HEK293T (cell line): ENCODE measurements around the gene STXBP6.
"Not testable (repeated sequence)": the region's sequence is repeated elsewhere in the genome, so short reads cannot be mapped to it uniquely, and the experiment has no call there.

Experiments used
- CTCF ChIA-PET: fragments of 350-600 bp; formaldehyde crosslinking; extraction: SDS; loops from one replicate; lab custom pipeline; 2021; ENCODE audit warnings: antibody characterized with exemption, inconsistent platforms; lab: Yijun Ruan, JAX
- POLR2A ChIA-PET: fragments of 350-600 bp; formaldehyde crosslinking; extraction: SDS; loops from one replicate; lab custom pipeline; 2020; ENCODE audit warnings: antibody characterized with exemption, inconsistent platforms; lab: Yijun Ruan, JAX
- DNase-seq: peaks from one replicate; pipeline ENCODE4 v3.0.0; 2012; ENCODE audit warnings: mixed read lengths; ENCODE audit errors: extremely low spot score
- ARNT ChIP-seq: fragments of 450-650 bp; IDR thresholded peaks from 2 replicates; pipeline ENCODE4 v1.6.1; 2017; ENCODE audit warnings: mild to moderate bottlenecking
- BHLHE40 ChIP-seq: fragments of 450-650 bp; IDR thresholded peaks from 2 replicates; pipeline ENCODE4 v1.6.1; 2016; ENCODE audit warnings: mild to moderate bottlenecking, moderate library complexity, borderline replicate concordance
- CTBP1 ChIP-seq: fragments of 450-650 bp; IDR thresholded peaks from 2 replicates; pipeline ENCODE4 v1.6.1; 2016; ENCODE audit warnings: borderline replicate concordance
- ELF4 ChIP-seq: fragments of 450-650 bp; IDR thresholded peaks from 2 replicates; pipeline ENCODE4 v1.6.1; 2017; ENCODE audit warnings: antibody characterized with exemption
- FOXA1 ChIP-seq: fragments of 450-650 bp; IDR thresholded peaks from 2 replicates; pipeline ENCODE4 v1.6.1; 2016; ENCODE audit warnings: mild to moderate bottlenecking
- FOXK2 ChIP-seq: fragments of 450-650 bp; IDR thresholded peaks from 2 replicates; pipeline ENCODE4 v1.6.1; 2016; ENCODE audit warnings: mild to moderate bottlenecking
- FOXM1 ChIP-seq: fragments of 450-650 bp; IDR thresholded peaks from 2 replicates; pipeline ENCODE4 v1.6.1; 2017; ENCODE audit warnings: mild to moderate bottlenecking, borderline replicate concordance
- HDGF ChIP-seq: fragments of 450-650 bp; IDR thresholded peaks from 2 replicates; pipeline ENCODE4 v1.6.1; 2017; ENCODE audit warnings: antibody characterized with exemption, borderline replicate concordance
- L3MBTL2 ChIP-seq: fragments of 450-650 bp; conservative IDR thresholded peaks from 2 replicates; pipeline ENCODE4 v1.6.1; 2016; ENCODE audit warnings: mild to moderate bottlenecking
- LEF1 ChIP-seq: fragments of 450-650 bp; IDR thresholded peaks from 2 replicates; pipeline ENCODE4 v1.6.1; 2017; ENCODE audit warnings: mild to moderate bottlenecking, borderline replicate concordance
- NFRKB ChIP-seq: fragments of 450-650 bp; IDR thresholded peaks from 2 replicates; pipeline ENCODE4 v1.6.1; 2016; ENCODE audit warnings: mild to moderate bottlenecking, moderate library complexity
- SP1 ChIP-seq: fragments of 450-650 bp; IDR thresholded peaks from 2 replicates; pipeline ENCODE4 v1.6.1; 2017
- SUZ12 ChIP-seq: fragments of 450-650 bp; IDR thresholded peaks from 2 replicates; pipeline ENCODE4 v1.6.1; 2016; ENCODE audit warnings: mild to moderate bottlenecking
- TARDBP ChIP-seq: fragments of 450-650 bp; IDR thresholded peaks from 2 replicates; pipeline ENCODE4 v1.6.1; 2016
- ZNF384 ChIP-seq: fragments of 450-650 bp; IDR thresholded peaks from 2 replicates; pipeline ENCODE4 v1.6.1; 2016
- TF ChIP-seq, protein P1 (sequence below): fragments of 450-650 bp; IDR thresholded peaks from 2 replicates; pipeline ENCODE4 v1.6.1; 2016

The STXBP6 gene

DNA sequence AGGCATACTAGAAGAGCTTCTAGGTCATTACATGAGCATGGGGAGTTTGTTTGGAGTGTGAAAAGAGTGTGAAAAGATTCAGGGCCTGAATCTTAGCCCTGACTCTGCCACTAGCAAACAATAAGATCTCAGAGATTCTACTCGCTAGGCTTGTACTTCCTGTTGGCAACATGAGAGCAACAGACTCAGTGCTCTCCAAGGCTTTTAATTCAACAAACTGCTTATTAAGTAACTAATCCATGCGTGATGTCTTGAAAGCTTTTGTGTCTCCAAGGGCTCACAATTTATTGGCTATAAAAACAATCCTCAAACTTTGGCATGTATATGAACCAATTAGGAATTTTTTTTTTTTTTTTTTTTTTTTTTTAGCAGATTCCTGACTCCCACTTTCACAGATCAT is 105.1 kb downstream of the STXBP6 start:
- ChIA-PET POLR2A (no interaction called here), CTCF (no interaction called here)
- DNase-seq, result no peak
- TF ChIP-seq ELF4 (no peak), CTBP1 (no peak)

DNA sequence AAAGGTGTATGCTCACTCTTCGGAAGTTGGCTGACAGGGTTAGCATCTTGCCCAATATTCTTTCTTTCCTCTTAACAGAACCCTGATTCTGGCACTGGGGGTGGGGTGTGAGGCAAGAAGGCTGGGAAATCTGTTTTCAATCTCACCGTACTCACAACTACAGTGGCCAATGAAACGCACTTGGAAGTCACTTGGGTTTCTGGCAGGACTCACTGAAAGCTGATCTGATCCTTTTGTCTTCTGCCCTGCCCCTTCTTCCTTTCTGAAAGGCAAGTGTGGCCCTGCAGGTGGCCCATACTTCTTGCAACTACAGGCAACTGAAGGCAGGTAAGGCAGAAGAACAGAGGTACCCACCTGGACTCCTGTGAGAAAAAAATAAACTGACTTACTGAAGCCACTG is 106.9 kb downstream of the STXBP6 start:
- ChIA-PET POLR2A (no interaction called here), CTCF (no interaction called here)

DNA sequence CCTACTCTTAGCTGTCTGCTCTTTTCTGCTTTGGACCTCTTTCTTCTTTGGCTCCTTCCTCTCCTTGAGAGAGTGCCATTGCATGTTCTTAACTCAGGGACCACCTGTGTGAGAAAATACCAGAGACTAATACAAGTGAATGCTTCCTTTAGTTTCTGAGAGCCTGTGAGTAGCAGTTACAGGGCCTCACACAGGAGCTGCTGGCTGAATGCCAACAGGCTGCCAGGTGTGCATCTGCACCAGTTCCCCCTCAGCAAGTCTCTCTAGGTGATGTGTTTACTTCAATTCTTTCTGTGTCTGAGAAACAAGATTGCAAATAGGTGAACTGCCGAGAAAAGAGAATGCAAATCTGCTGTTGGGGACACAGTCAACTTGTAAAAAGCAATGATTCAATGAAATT is 108.2 kb downstream of the STXBP6 start:
- ChIA-PET POLR2A (no interaction called here), CTCF (no interaction called here)
- no peak for DNase-seq
- no peak for TF ChIP-seq HDGF
- no peak for TF ChIP-seq BHLHE40
- TF ChIP-seq SUZ12, result no peak
- no peak for TF ChIP-seq CTBP1
- no peak for TF ChIP-seq SP1
- TF ChIP-seq ARNT, result no peak
- TF ChIP-seq FOXA1, result no peak
- TF ChIP-seq ZNF384, result no peak
- TF ChIP-seq FOXM1, result no peak
- TF ChIP-seq, protein P1, sequence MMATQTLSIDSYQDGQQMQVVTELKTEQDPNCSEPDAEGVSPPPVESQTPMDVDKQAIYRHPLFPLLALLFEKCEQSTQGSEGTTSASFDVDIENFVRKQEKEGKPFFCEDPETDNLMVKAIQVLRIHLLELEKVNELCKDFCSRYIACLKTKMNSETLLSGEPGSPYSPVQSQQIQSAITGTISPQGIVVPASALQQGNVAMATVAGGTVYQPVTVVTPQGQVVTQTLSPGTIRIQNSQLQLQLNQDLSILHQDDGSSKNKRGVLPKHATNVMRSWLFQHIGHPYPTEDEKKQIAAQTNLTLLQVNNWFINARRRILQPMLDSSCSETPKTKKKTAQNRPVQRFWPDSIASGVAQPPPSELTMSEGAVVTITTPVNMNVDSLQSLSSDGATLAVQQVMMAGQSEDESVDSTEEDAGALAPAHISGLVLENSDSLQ, result no peak

More for the DNA sequence above, 106.9 kb downstream of the STXBP6 start:
- DNase-seq, result no peak
- TF ChIP-seq FOXM1, result no peak
- TF ChIP-seq ARNT, result no peak
- no peak for TF ChIP-seq TARDBP
- no peak for TF ChIP-seq FOXA1
- TF ChIP-seq LEF1, result no peak
- TF ChIP-seq SUZ12, result no peak
- TF ChIP-seq FOXK2, result no peak

DNA sequence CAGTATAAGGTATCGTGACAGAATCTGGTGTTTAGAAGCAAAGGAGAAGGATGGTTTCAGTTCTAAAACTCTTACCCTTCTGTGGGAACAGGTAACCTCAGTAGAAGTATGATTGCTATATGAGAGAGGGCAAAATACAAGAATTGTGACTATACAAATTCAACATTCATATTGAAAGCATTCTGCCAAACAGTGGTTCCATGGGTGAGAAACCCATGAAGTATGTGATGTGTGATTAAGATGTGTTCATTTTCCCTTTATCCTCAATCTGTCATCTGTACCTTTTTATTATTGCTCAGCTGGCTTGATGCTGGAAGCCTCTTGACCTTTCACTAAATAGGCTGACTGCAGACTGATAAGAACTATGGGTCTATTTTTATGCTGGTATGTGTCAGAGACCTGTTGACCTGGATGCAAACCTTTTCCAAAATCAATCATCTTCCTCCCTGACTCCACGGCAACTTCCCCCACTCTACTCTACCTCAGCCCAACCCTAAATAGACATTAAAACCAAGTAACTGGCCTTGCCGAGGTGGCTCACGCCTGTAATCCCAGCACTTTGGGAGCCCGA is 109.6 kb downstream of the STXBP6 start:
- CTCF ChIA-PET, result interaction anchor here (0.5 to 0.6 kb wide), 2 partner anchors 8 to 31 kb away, joined by 3 to 4 read pairs; no protein-coding TSS in a partner anchor
- DNase-seq, result no peak
- no peak for TF ChIP-seq ZNF384
- no peak for TF ChIP-seq CTBP1
- TF ChIP-seq ELF4, result no peak
- TF ChIP-seq, protein P1, result no peak
- TF ChIP-seq FOXM1, result no peak
- TF ChIP-seq SUZ12, result no peak
- no peak for TF ChIP-seq L3MBTL2
- no peak for TF ChIP-seq FOXA1
- TF ChIP-seq FOXK2, result no peak
- no peak for TF ChIP-seq BHLHE40
- TF ChIP-seq ARNT, result no peak
- TF ChIP-seq HDGF, result no peak
- TF ChIP-seq NFRKB, result no peak
- no peak for TF ChIP-seq SP1
- TF ChIP-seq LEF1, result no peak
- no peak for TF ChIP-seq TARDBP
- POLR2A ChIA-PET, result no interaction called here

DNA sequence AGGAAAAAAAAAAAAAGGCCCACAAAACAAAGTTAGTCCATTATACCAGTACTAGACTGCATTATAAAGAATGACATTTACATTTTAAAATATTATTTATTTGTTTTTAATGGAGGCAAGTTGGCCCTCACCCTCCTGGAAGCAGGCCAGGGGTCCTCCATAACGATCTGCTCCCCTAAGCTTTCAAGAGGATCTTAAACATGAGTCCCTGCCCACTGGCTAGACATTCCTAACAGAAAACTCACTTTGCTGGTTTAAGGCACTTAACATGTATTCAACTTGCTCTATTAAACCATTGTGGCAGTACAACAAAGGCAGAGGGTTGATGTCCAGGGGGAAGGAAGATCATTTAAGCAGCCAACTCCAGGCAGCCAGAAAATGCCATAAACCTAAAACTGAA is 111.4 kb downstream of the STXBP6 start:
- TF ChIP-seq HDGF, result no peak
- no peak for TF ChIP-seq TARDBP
- TF ChIP-seq ZNF384, result no peak
- TF ChIP-seq FOXA1, result no peak
- TF ChIP-seq ARNT, result no peak
- TF ChIP-seq FOXM1, result no peak
- TF ChIP-seq, protein P1, result no peak
- TF ChIP-seq NFRKB, result no peak
- no peak for TF ChIP-seq CTBP1
- TF ChIP-seq FOXK2, result no peak
- TF ChIP-seq L3MBTL2, result no peak
- CTCF ChIA-PET, result no interaction called here
- no peak for DNase-seq
- POLR2A ChIA-PET, result no interaction called here

DNA sequence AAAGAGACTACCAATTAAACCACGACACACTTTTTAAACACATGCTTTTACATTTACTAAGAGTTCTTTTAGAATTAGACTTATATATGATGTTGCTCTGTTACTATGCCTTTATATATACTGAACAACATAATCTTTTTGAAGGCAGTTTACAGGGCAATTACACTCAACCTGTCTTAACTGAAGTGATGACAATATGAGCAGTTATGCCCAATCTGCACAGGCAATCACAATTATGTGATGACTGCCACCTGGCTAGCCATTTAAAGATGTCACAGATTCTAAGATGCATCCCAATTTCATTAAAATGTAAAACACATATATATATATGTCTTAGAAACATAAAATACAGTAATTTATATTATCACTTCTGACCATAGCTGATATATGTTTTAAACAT is 112.6 kb downstream of the STXBP6 start:
- no peak for DNase-seq
- ChIA-PET CTCF (no interaction called here), POLR2A (no interaction called here)
- TF ChIP-seq, protein P1, result no peak
- no peak for TF ChIP-seq CTBP1
- TF ChIP-seq FOXA1, result no peak
- no peak for TF ChIP-seq L3MBTL2
- TF ChIP-seq LEF1, result no peak

DNA sequence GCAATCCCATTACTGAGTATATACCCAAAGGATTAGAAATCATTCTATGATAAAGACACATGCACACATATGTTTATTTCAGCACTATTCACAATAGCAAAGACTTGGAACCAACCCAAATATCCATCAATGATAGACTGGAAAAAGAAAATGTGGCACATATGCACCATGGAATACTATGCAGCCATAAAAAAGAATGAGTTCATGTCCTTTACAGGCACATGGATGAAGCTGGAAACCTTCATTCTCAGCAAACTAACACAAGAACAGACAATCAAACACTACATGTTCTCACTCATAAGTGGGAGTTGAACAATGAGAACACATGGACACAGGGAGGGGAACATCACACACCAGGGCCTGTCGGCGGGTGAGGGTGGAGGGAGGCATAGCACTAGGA is 113.2 kb downstream of the STXBP6 start:
- POLR2A ChIA-PET, DNase-seq, CTCF ChIA-PET: not testable (repeated sequence)
